Activated CD4-positive, alpha-beta T cell treated with anti-CD3 and anti-CD28 coated beads for 24 hours (primary cell): Measurements from ENCODE around the gene ITGB2.

Experiments
- DNase-seq, 2 donors: peaks; one replicate each; pipeline ENCODE4 v3.0.0-alpha.2; 2020; ENCODE audit warnings: low read depth in 2 of 2

ITGB2 gene

GRCh38 chr21:44955141-44955797 is 34.6 kb upstream of the ITGB2 start:
- no peak for DNase-seq

GRCh38 chr21:44954281-44954771 is 33.6 kb upstream of the ITGB2 start:
- DNase-seq: no peak

- DNase-seq: no peak
These were observed 32.9 kb upstream of the ITGB2 start for GRCh38 chr21:44953628-44954021.

GRCh38 chr21:44952929-44953627 is 32.4 kb upstream of the ITGB2 start:
- DNase-seq: no peak

- no peak for DNase-seq
These were observed 31.6 kb upstream of the ITGB2 start for GRCh38 chr21:44952116-44952928.

GRCh38 chr21:44951186-44951915 is 30.7 kb upstream of the ITGB2 start:
- DNase-seq: no peak

GRCh38 chr21:44950351-44950750 is 29.7 kb upstream of the ITGB2 start:
- no peak for DNase-seq

- DNase-seq: peak; percentile 77
These were observed 29.1 kb upstream of the ITGB2 start for GRCh38 chr21:44949779-44950198.

- DNase-seq: no peak
These were observed 28.6 kb upstream of the ITGB2 start for GRCh38 chr21:44949161-44949778.

- DNase-seq: no peak
These were observed 27.9 kb upstream of the ITGB2 start for GRCh38 chr21:44948426-44949120.

GRCh38 chr21:44947930-44948331 is 27.2 kb upstream of the ITGB2 start:
- DNase-seq: no peak

- DNase-seq: no peak
These were observed 26.6 kb upstream of the ITGB2 start for GRCh38 chr21:44947111-44947929.

GRCh38 chr21:44946254-44947041 is 25.7 kb upstream of the ITGB2 start:
- no peak for DNase-seq

GRCh38 chr21:44944596-44944995 is 23.9 kb upstream of the ITGB2 start:
- DNase-seq: no peak

- DNase-seq: no peak
These were observed 23.2 kb upstream of the ITGB2 start for GRCh38 chr21:44943686-44944550.

GRCh38 chr21:44943005-44943685 is 22.4 kb upstream of the ITGB2 start:
- no peak for DNase-seq

GRCh38 chr21:44942566-44942965 is 21.9 kb upstream of the ITGB2 start:
- DNase-seq: no peak
